ENCODE results near the gene COL6A1.
"Not testable (repeated sequence)": the region's sequence is repeated elsewhere in the genome, so short reads cannot be mapped to it uniquely, and the experiment has no call there.

GRCh38 chr21:45961408-45961807 lies 20.2 kb upstream of the COL6A1 start:
- TF ChIP-seq CTCF (IDR thresholded peaks at IDR 0.05; ENCODE audit: low read length); EZH2 (IDR thresholded peaks at IDR 0.05; ENCODE audit: borderline replicate concordance, low read length): not testable (repeated sequence)
